Caco-2 (cell line): ENCODE data around the gene USP32. TPM values are rescaled to one million over a fixed set of nuclear protein-coding genes. Genes with fewer than 3 reads are reported as not detected.

ENCODE experiments used
- BruUV-seq: library from RNA; stranded (reverse); fragments of 400-500 nt; replicated peaks from 2 replicates; lab custom pipeline; 2021; lab: Mats Ljungman, UMichigan
- CTCF ChIA-PET: fragments of 300-600 bp; sonication (Branson Sonifier 250); formaldehyde crosslinking; loops from one replicate; lab custom pipeline; 2022; ENCODE audit warnings: antibody characterized with exemption; lab: Charles Lee
- POLR2A ChIA-PET: fragments of 300-600 bp; sonication (Branson Sonifier 250); formaldehyde crosslinking; loops from one replicate; lab custom pipeline; 2022; ENCODE audit warnings: antibody characterized with exemption; lab: Charles Lee
- DNase-seq, 2 experiments: peaks; one replicate each; pipeline versions ENCODE4 v3.0.0 to v3.0.0-alpha.2; 2020 to 2022
- H3K27me3 ChIP-seq: replicated peaks from 2 replicates; pipeline ENCODE4 v1.6.0; 2011; ENCODE audit warnings: low read length; ENCODE audit not compliant: control insufficient read depth, insufficient read depth
- H3K36me3 ChIP-seq: 2 replicates; pipeline ENCODE4 v1.5.1; 2011; ENCODE audit warnings: low read length; ENCODE audit not compliant: control insufficient read depth, insufficient read depth
- H3K4me1 ChIP-seq: fragments of 250-450 bp; sonication (Bioruptor Pico); 2 replicates; pipeline ENCODE4 v1.5.1; 2020; ENCODE audit warnings: mild to moderate bottlenecking
- H3K4me3 ChIP-seq: 2 replicates; pipeline ENCODE4 v1.5.1; 2011; ENCODE audit warnings: low read depth, mild to moderate bottlenecking, control low read depth, low read length
- H3K9me3 ChIP-seq: fragments of 250-450 bp; sonication (Bioruptor Pico); 2 replicates; pipeline ENCODE4 v1.5.1; 2020; ENCODE audit warnings: mild to moderate bottlenecking, moderate library complexity
- H3K27ac Mint-ChIP-seq: one replicate; pipeline ENCODE4 v1.8.0; 2022; ENCODE audit warnings: mixed read lengths; ENCODE audit not compliant: unreplicated experiment
- H3K27me3 Mint-ChIP-seq: one replicate; pipeline ENCODE4 v1.8.0; 2022; ENCODE audit warnings: mixed read lengths; ENCODE audit not compliant: insufficient read depth, unreplicated experiment
- H3K36me3 Mint-ChIP-seq: one replicate; pipeline ENCODE4 v1.8.0; 2022; ENCODE audit warnings: mild to moderate bottlenecking, mixed read lengths; ENCODE audit not compliant: insufficient read depth, unreplicated experiment
- H3K4me1 Mint-ChIP-seq: one replicate; pipeline ENCODE4 v1.8.0; 2022; ENCODE audit warnings: low read depth, mixed read lengths; ENCODE audit not compliant: unreplicated experiment
- H3K4me3 Mint-ChIP-seq: one replicate; pipeline ENCODE4 v1.8.0; 2022; ENCODE audit warnings: mild to moderate bottlenecking, moderate library complexity, mixed read lengths; ENCODE audit not compliant: unreplicated experiment
- H3K9me3 Mint-ChIP-seq: one replicate; pipeline ENCODE4 v1.8.0; 2022; ENCODE audit warnings: mixed read lengths; ENCODE audit not compliant: unreplicated experiment
- intact Hi-C: fragments of 100-400 bp; cut with micrococcal nuclease; formaldehyde crosslinking; loops from one replicate; pipeline ENCODE4 v1.10.0; 2022; ENCODE audit not compliant: unreplicated experiment
- total RNA-seq: library from RNA; stranded (reverse); gene quantifications from 2 replicates; pipeline ENCODE4 v1.2.3, GENCODE V29; 2022
- TF ChIP-seq, protein P1 (sequence below), 2 experiments: fragments of 200-600 bp in 1 of 2; IDR thresholded peaks; 1 replicate in 1 of 2; 2 replicates in 1 of 2; pipeline versions ENCODE4 v1.5.1 to v1.8.0; 2011 to 2022; ENCODE audit warnings: antibody characterized with exemption in 1 of 2, control low read depth in 1 of 2, inconsistent platforms in 1 of 2, low read depth in 1 of 2, low read length in 1 of 2, mild to moderate bottlenecking in 1 of 2, moderate library complexity in 1 of 2; ENCODE audit not compliant: insufficient read depth in 1 of 2, severe bottlenecking in 1 of 2, unreplicated experiment in 1 of 2

Gene USP32
- total RNA-seq, 1 experiment from 2014 or later: 53.3 TPM

DNA sequence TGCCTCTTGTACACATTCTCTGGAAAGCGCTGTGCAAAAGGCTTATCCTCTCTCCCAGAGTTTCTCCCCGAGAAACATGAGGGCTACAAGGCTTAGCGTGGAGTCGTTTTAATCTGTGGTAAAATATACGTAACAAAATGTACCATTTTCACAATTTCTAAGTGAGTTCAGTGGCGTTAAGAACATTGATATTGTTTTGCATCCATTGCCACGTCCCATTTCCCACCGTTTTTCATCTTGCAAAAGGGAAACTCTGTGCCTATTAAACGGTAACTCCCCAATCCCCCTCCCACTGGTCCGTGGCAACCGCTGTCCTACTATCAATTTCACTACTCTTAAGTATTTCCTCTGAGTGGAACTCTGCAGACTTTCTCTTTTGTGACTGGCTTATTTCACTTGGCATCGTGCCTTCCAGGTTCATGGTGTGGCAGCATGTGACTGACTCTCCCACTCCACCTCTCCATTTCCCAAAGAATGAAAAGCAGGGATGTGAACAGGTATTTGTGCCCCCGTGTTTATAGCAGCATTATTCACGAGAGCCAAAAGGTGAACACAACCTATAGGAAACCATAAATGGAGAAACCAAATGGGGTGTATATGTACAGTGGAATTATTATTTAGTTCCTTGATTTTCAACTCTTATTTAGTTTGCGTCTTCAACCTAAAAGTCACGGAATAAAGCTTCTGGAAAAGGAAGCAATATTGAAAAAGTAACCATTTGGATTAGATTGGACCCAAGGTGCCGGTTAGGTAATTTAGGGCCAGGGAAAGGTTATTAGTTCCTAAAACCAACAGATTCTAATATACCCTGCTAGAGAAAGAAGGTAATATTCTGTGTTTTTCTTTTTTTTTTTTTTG lies 1.1 kb upstream of the USP32 start:
- Mint-ChIP-seq H3K27me3 (no peaks in the 10 kb centered on the region), H3K4me3 (peak overlapping the region; percentile 92), H3K27ac (peak overlapping the region; percentile 94), H3K9me3 (no peaks in the 10 kb centered on the region), H3K4me1 (peaks cover 13% of the 10 kb centered on the region), H3K36me3 (peaks cover 19% of the 10 kb centered on the region)
- POLR2A ChIA-PET: interaction anchor here (0.5 to 1.6 kb wide), 3 partner anchors 19 to 456 kb away, joined by 3 to 13 read pairs (median 4); no protein-coding TSS in a partner anchor
- CTCF ChIA-PET: interaction anchor here (0.8 to 1.7 kb wide), 4 partner anchors 10 to 162 kb away, joined by 3 to 10 read pairs (median 8); no protein-coding TSS in a partner anchor
- H3K27me3 ChIP-seq: no peaks in the 10 kb centered on the region
- H3K4me3 ChIP-seq: peak overlapping the region; percentile 89
- TF ChIP-seq, protein P1, sequence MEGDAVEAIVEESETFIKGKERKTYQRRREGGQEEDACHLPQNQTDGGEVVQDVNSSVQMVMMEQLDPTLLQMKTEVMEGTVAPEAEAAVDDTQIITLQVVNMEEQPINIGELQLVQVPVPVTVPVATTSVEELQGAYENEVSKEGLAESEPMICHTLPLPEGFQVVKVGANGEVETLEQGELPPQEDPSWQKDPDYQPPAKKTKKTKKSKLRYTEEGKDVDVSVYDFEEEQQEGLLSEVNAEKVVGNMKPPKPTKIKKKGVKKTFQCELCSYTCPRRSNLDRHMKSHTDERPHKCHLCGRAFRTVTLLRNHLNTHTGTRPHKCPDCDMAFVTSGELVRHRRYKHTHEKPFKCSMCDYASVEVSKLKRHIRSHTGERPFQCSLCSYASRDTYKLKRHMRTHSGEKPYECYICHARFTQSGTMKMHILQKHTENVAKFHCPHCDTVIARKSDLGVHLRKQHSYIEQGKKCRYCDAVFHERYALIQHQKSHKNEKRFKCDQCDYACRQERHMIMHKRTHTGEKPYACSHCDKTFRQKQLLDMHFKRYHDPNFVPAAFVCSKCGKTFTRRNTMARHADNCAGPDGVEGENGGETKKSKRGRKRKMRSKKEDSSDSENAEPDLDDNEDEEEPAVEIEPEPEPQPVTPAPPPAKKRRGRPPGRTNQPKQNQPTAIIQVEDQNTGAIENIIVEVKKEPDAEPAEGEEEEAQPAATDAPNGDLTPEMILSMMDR (IDR thresholded peaks at IDR 0.05; ENCODE audit: insufficient read depth in 1 of 2, low read depth in 1 of 2, low read length in 1 of 2, severe bottlenecking in 1 of 2, unreplicated experiment in 1 of 2): no peak
- DNase-seq: peak in 1 of 2 experiments; percentile 21
- no peaks in the 10 kb centered on the region for H3K9me3 ChIP-seq
- no peaks in the 10 kb centered on the region for H3K36me3 ChIP-seq
- intact Hi-C loops: loop anchor here (1.0 to 10.0 kb wide), 4 partner anchors 37 to 161 kb away; no protein-coding TSS in a partner anchor
- TSS peak; percentile 94 for BruUV-seq
- H3K4me1 ChIP-seq: peaks cover 8% of the 10 kb centered on the region; the same call in 1 of the 2 replicates

DNA sequence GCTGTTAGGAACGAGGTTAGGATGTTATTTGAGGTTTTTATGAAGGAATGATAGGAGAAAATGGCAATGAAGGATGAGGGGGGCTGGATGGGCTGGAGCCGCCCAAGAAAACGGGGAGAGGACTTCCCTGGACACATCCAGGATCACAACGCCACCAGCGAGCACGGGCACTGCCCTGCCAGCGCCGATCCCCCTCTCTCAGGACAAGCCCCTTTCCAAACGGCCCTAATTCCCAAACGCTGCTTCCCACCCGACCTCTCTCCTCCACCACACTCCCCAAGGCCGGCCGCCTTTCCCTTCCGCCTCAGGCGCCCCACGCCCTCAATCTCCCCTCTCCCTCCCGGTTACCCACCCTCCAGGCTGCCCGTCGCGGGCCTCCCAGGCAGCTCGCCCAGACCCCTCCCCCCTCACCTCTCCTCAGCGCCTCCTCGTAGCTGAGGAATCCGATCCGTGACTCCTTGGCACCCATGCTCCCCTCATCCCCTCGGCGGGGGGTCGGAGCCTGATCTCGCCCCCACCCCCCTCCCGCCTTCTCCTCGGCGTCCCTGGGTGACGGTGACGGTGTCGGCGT lies 377 bp downstream of the USP32 start:
- H3K9me3 Mint-ChIP-seq: no peaks in the 10 kb centered on the region
- peak in 1 of 2 experiments; percentile 88 for DNase-seq
- Histone ChIP-seq H3K27me3 (no peaks in the 10 kb centered on the region), H3K9me3 (no peaks in the 10 kb centered on the region), H3K4me1 (peaks cover 8% of the 10 kb centered on the region; the same call in 1 of the 2 replicates), H3K4me3 (peak overlapping the region; percentile 89), H3K36me3 (no peaks in the 10 kb centered on the region)
- no peaks in the 10 kb centered on the region for H3K27me3 Mint-ChIP-seq
- TF ChIP-seq, protein P1 (IDR thresholded peaks at IDR 0.05; ENCODE audit: insufficient read depth in 1 of 2, low read depth in 1 of 2, low read length in 1 of 2, severe bottlenecking in 1 of 2, unreplicated experiment in 1 of 2): no peak
- BruUV-seq: no TSS peak
- peak overlapping the region; percentile 94 for H3K27ac Mint-ChIP-seq
- H3K4me3 Mint-ChIP-seq: peak overlapping the region; percentile 92
- ChIA-PET POLR2A (interaction anchor here (0.5 to 1.6 kb wide), 11 partner anchors 13 to 1099 kb away, joined by 3 to 13 read pairs (median 5); partner anchors contain the start of genes APPBP2 and PPM1D), CTCF (interaction anchor here (0.6 to 1.7 kb wide), 5 partner anchors 8 to 431 kb away, joined by 3 to 10 read pairs (median 10); no protein-coding TSS in a partner anchor)
- H3K36me3 Mint-ChIP-seq: peaks cover 19% of the 10 kb centered on the region
- peaks cover 16% of the 10 kb centered on the region for H3K4me1 Mint-ChIP-seq
- intact Hi-C loops: loop anchor here (1.0 to 10.0 kb wide), 4 partner anchors 35 to 159 kb away; no protein-coding TSS in a partner anchor
